ENCODE measurements around the gene ATP6V1G2.

ATP6V1G2 gene

GRCh38 chr6:31578184-31579118 is 32.0 kb upstream of the ATP6V1G2 start:
- Histone ChIP-seq H3K4me1 (peaks cover 80 to 96% (median 91%) of the 10 kb centered on the region in 10 experiments), H3K4me2 (peak overlapping the region; percentile 90 to 100 (median 96)), H3K27ac (peak overlapping the region in 2 of 11 experiments; percentile 90 to 93; a peak in 1 of 22 replicates), H3K27me3 (no peaks in the 10 kb centered on the region), H3K9ac (peak overlapping the region in 6 of 11 experiments; percentile 84 to 94 (median 86); a peak in 6 of 22 replicates), H4K20me1 (peaks cover 0 to 31% (median 17%) of the 10 kb centered on the region in 11 experiments; a peak in 15 of 22 replicates), H3K4me3 (peak overlapping the region in 8 of 10 experiments; percentile 79 to 89 (median 86); a peak in 13 of 20 replicates), H3K36me3 (peaks cover 18 to 28% (median 26%) of the 10 kb centered on the region in 11 experiments), H3K9me3 (replicated peaks in 1 of 11) (no peaks in the 10 kb centered on the region)
- TF ChIP-seq Cebpa-rat (IDR thresholded peaks at IDR 0.05) = no peak

- Histone ChIP-seq H3K27me3 (no peaks in the 10 kb centered on the region), H3K4me1 (peaks cover 78 to 97% (median 93%) of the 10 kb centered on the region in 10 experiments), H3K27ac (peak overlapping the region in 7 of 11 experiments; percentile 83 to 93 (median 90); a peak in 11 of 22 replicates), H4K20me1 (peaks cover 0 to 31% (median 17%) of the 10 kb centered on the region in 11 experiments; a peak in 15 of 22 replicates), H3K9me3 (replicated peaks in 1 of 11) (no peaks in the 10 kb centered on the region), H3K9ac (peak overlapping the region; percentile 82 to 94 (median 87); a peak in 19 of 22 replicates), H3K4me3 (peak overlapping the region; percentile 71 to 89 (median 85); a peak in 19 of 20 replicates), H3K36me3 (peaks cover 18 to 28% (median 26%) of the 10 kb centered on the region in 11 experiments), H3K4me2 (peak overlapping the region; percentile 90 to 100 (median 96))
- TF ChIP-seq Cebpa-rat (IDR thresholded peaks at IDR 0.05) = no peak
Measured at GRCh38 chr6:31577579-31577966, 31.2 kb upstream of the ATP6V1G2 start.

- Histone ChIP-seq H3K27me3 (no peaks in the 10 kb centered on the region), H3K9ac (peak overlapping the region; percentile 82 to 94 (median 87)), H3K36me3 (peaks cover 18 to 28% (median 26%) of the 10 kb centered on the region in 11 experiments), H4K20me1 (peaks cover 0 to 31% (median 17%) of the 10 kb centered on the region in 11 experiments; a peak in 15 of 22 replicates), H3K27ac (peak overlapping the region in 10 of 11 experiments; percentile 74 to 93 (median 86); a peak in 19 of 22 replicates), H3K4me2 (peak overlapping the region; percentile 90 to 100 (median 96)), H3K4me3 (peak overlapping the region; percentile 71 to 89 (median 85)), H3K9me3 (replicated peaks in 1 of 11) (no peaks in the 10 kb centered on the region), H3K4me1 (peaks cover 78 to 97% (median 93%) of the 10 kb centered on the region in 10 experiments)
- TF ChIP-seq Cebpa-rat (IDR thresholded peaks at IDR 0.05) = no peak
Measured at GRCh38 chr6:31576897-31577578, 30.6 kb upstream of the ATP6V1G2 start.

- H3K4me2 ChIP-seq = peak overlapping the region; percentile 90 to 100 (median 96)
- peak overlapping the region; percentile 82 to 94 (median 87) for H3K9ac ChIP-seq
- no peaks in the 10 kb centered on the region for H3K27me3 ChIP-seq
- TF ChIP-seq Cebpa-rat (IDR thresholded peaks at IDR 0.05) = no peak
- H4K20me1 ChIP-seq = peaks cover 0 to 31% (median 17%) of the 10 kb centered on the region in 11 experiments; a peak in 15 of 22 replicates
- H3K4me3 ChIP-seq = peak overlapping the region; percentile 71 to 89 (median 85)
- H3K27ac ChIP-seq = peak overlapping the region; percentile 35 to 93 (median 86); a peak in 21 of 22 replicates
- H3K9me3 ChIP-seq (replicated peaks in 1 of 11) = no peaks in the 10 kb centered on the region
- H3K4me1 ChIP-seq = peaks cover 82 to 97% (median 94%) of the 10 kb centered on the region in 10 experiments
- peaks cover 18 to 28% (median 26%) of the 10 kb centered on the region in 11 experiments for H3K36me3 ChIP-seq
Measured at GRCh38 chr6:31575952-31576685, 29.7 kb upstream of the ATP6V1G2 start.

GRCh38 chr6:31575335-31575901 is 29.0 kb upstream of the ATP6V1G2 start, which contains the start of gene TNF:
TSS of gene TNF (plus strand) at chr6:31575565. CDS start at chr6:31575742, 177 bp downstream.
- Histone ChIP-seq H3K9ac (peak within 1 kb of the TSS; percentile 82 to 94 (median 87)), H3K9me3 (replicated peaks in 1 of 11) (no peaks in the 10 kb centered on the region), H3K4me2 (peak within 1 kb of the TSS; percentile 90 to 100 (median 96)), H3K27me3 (no peaks in the 10 kb centered on the region), H3K4me1 (peaks cover 83 to 99% (median 97%) of the 10 kb centered on the region in 10 experiments), H3K36me3 (peaks cover 18 to 28% (median 26%) of the 10 kb centered on the region in 11 experiments), H4K20me1 (peaks cover 0 to 31% (median 17%) of the 10 kb centered on the region in 11 experiments; a peak in 15 of 22 replicates), H3K4me3 (peak within 1 kb of the TSS; percentile 71 to 89 (median 85)), H3K27ac (peak within 1 kb of the TSS; percentile 58 to 93 (median 86); a peak in 21 of 22 replicates)
- peak in 1 of 11 experiments; percentile 55; a peak in 1 of 22 replicates for TF ChIP-seq Cebpa-rat (IDR thresholded peaks at IDR 0.05)

GRCh38 chr6:31574106-31575061 is 28.0 kb upstream of the ATP6V1G2 start:
- TF ChIP-seq Cebpa-rat (IDR thresholded peaks at IDR 0.05) = no peak
- Histone ChIP-seq H3K9ac (peak overlapping the region; percentile 82 to 94 (median 87)), H4K20me1 (peaks cover 0 to 31% (median 17%) of the 10 kb centered on the region in 11 experiments; a peak in 15 of 22 replicates), H3K27me3 (no peaks in the 10 kb centered on the region), H3K9me3 (replicated peaks in 1 of 11) (no peaks in the 10 kb centered on the region), H3K4me2 (peak overlapping the region; percentile 90 to 100 (median 96)), H3K4me1 (peaks cover 82 to 99% (median 97%) of the 10 kb centered on the region in 10 experiments), H3K36me3 (peaks cover 18 to 28% (median 26%) of the 10 kb centered on the region in 11 experiments), H3K4me3 (peak overlapping the region; percentile 71 to 89 (median 85); a peak in 18 of 20 replicates), H3K27ac (peak overlapping the region; percentile 58 to 93 (median 86); a peak in 21 of 22 replicates)
